ENCODE data around the gene ENOX2.

Gene ENOX2

DNA sequence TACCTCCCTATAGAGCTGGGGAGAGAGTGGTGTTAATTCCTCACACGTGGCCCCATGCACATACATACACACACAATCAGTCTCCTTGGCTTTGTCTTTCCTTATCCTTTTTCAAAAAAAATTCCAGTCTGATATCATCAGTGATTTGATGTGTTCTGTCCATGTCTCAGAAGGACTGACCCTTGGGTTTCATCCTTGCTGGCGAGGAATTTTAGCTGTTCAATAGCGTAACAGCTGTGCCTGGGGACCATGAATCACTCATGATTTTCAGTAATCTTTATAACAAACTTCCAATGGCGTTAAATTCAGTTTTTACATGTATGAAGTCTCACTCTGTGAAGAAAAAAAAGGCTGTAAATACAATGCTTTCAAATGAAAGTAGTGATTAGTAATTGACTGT is 296.6 kb downstream of the ENOX2 start:
- DNase-seq = no peak

DNA sequence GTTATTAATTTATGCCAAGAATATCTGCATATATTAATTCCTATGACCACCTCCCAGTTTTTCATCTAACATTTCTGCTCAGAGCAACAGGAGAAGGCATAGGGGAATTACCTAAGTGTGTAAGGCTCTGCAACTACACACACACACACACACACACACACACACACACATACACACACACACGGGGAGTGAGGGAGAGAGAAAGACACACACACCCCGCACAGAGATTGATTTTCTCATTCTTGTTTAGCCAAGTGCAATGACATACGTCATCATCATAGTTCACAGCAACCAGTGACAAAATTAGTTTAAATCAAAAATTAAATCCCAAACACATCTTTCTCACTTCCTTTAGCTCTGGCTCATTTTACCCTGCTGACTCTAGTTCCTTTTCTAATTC is 298.1 kb downstream of the ENOX2 start:
- DNase-seq = no peak

DNA sequence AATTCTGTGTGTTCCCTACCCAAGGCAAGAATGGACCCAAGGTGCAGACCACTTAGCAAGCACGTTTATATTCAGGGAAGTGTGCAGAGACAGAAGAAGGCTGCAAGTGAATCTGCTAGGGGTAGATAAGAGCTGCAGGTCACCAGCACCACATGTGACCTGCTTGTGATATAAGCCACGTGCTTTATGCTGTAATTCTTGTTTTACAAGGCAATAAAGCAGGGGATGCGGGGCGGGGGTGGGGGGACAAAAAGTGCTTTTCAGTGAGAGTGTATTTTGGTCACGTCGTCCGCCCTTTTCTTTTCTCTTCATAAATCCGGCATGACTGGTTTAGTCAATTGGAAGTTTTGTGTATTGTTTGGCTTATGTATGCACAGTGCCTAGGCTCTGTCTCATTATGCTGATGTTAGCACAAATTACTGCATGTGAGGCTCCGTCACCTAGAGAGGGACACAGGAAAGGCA is 308.5 kb downstream of the ENOX2 start:
- DNase-seq = no peak

DNA sequence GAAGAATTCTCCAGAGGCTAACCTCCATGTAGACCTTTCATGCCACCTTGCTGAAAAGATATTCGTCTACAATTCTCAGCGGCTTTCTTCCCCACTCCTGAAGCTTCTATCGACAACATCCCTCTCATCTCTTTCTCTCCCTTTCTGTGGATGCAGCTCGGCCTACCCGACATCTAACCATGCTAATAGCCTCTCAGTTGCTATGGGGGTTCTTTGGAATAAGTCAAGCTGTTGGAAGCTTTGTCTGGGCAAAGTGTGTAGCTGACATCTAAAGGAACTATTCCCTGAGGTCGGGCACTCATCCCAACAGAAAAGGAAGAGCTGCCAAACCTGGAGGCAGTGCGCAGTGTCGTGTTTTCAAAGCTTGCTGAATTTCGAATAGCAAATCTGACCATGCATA is 309.1 kb downstream of the ENOX2 start:
- DNase-seq = no peak

DNA sequence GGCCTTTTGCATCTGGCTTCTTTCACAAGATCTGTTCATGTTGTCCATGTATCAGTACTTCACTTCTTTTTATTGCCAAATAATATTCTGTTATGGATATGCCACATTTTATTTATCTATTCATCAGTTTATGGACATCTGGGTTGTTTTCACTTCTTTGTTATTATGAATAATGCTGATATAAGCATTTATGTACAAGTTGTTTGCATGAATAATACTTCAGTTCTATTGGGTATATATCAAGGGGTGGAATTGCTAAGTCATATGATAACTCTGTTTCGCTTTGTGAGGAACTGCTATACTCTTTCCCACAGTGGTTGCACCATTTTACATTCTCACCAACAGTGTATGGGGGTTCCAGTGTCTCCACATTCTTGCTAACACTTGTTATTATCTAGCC is 310.8 kb downstream of the ENOX2 start:
- DNase-seq = no peak

DNA sequence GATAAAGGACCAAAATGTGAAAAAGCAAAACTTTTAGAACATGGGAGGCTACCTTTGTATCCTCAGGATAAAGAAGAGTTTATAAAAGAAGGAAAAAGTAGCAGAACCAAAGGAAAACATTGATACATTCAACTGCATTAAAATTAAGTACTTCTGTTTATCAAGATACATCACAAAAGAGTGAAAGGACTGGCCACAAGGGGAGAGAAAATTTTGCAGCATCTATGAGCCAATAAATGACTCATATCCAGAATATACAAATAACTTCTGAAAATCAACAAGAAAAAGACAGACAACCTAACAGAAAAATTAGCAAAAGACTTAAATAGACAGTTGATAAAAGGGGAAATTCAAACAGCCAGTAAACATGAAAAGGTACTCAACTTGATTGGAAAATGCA is 324.1 kb downstream of the ENOX2 start:
- DNase-seq = no peak

DNA sequence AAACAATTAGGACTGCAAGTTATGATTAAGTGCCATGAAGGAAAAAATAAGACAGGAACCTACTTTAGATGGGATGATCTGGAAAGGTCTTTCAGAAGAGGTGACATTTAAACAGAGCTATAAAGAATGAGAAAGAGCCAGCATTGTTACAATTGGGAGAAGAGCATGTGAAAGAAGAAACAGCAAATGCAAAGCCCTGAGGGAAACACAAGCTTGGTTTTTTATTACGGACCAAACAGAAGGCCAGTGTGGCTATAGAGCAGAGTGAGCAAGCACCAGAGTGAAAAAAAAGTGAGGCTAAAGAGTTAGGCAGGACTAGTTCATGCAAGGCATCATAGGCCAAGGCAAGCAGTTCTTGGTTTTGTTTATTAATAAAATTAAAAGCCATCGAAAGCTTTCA is 325.6 kb downstream of the ENOX2 start:
- no peak for DNase-seq

DNA sequence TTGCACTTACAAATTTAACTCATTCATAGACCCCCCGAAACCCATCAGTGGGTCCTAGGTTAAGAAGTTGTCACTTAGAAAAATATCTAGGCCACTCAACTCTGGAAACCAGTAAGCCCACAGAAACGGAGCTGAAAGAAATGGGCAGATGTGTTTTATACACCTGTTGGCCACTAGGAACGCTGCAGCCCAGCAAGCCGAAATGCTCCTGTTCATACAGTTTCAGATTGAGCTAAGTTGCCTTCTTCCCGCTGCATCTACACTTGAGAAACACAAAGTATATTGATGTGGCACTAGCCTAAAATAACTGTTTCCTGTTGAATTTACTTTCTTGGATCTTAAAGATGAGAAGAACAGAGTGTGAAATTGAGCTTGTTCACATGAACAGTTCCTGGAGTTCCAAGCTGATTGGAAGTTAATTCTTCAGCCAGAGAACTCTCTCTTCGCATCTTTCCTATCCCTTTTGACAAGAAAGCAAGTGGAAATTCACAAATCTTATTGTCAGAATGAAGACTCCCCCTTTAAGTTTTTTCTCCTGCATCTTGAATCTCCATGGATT is 327.1 kb downstream of the ENOX2 start:
- DNase-seq = peak; percentile 13

Data from NCI-H1092 (cell line).